Activated T-cell treated with anti-CD3 and anti-CD28 coated beads for 48 hours (primary cell): ENCODE results near the gene TBC1D22A.

Experiments
- DNase-seq: peaks from one replicate; pipeline ENCODE4 v3.0.0-alpha.2; 2020; ENCODE audit warnings: low read depth

TBC1D22A gene

GRCh38 chr22:47060718-47061117, 298.3 kb downstream of the TBC1D22A start:
- DNase-seq: no peak

- DNase-seq: no peak
Measured at GRCh38 chr22:47061226-47061625, 298.8 kb downstream of the TBC1D22A start.

GRCh38 chr22:47062126-47062525, 299.7 kb downstream of the TBC1D22A start:
- no peak for DNase-seq

GRCh38 chr22:47063071-47063509, 300.6 kb downstream of the TBC1D22A start:
- DNase-seq: no peak

GRCh38 chr22:47063606-47064005, 301.2 kb downstream of the TBC1D22A start:
- DNase-seq: no peak

GRCh38 chr22:47064016-47064415, 301.6 kb downstream of the TBC1D22A start:
- DNase-seq: no peak

GRCh38 chr22:47064416-47064815, 302.0 kb downstream of the TBC1D22A start:
- DNase-seq: no peak

- no peak for DNase-seq
Measured at GRCh38 chr22:47065756-47066615, 303.5 kb downstream of the TBC1D22A start.

- DNase-seq: no peak
Measured at GRCh38 chr22:47066616-47066905, 304.1 kb downstream of the TBC1D22A start.

GRCh38 chr22:47067321-47067890, 305.0 kb downstream of the TBC1D22A start:
- no peak for DNase-seq

- no peak for DNase-seq
Measured at GRCh38 chr22:47067911-47068625, 305.6 kb downstream of the TBC1D22A start.

GRCh38 chr22:47068626-47068996, 306.2 kb downstream of the TBC1D22A start:
- DNase-seq: no peak

- DNase-seq: no peak
Measured at GRCh38 chr22:47069270-47069669, 306.8 kb downstream of the TBC1D22A start.

- no peak for DNase-seq
Measured at GRCh38 chr22:47071078-47071806, 308.8 kb downstream of the TBC1D22A start.

- no peak for DNase-seq
Measured at GRCh38 chr22:47071807-47072641, 309.6 kb downstream of the TBC1D22A start.

- DNase-seq: no peak
Measured at GRCh38 chr22:47072642-47072967, 310.2 kb downstream of the TBC1D22A start.

- DNase-seq: no peak
Measured at GRCh38 chr22:47073075-47073474, 310.6 kb downstream of the TBC1D22A start.

GRCh38 chr22:47074105-47074504, 311.7 kb downstream of the TBC1D22A start:
- no peak for DNase-seq

GRCh38 chr22:47075568-47075967, 313.1 kb downstream of the TBC1D22A start:
- DNase-seq: no peak

GRCh38 chr22:47076758-47077157, 314.3 kb downstream of the TBC1D22A start:
- no peak for DNase-seq

GRCh38 chr22:47080100-47080499, 317.6 kb downstream of the TBC1D22A start:
- no peak for DNase-seq

- DNase-seq: no peak
Measured at GRCh38 chr22:47082505-47082904, 320.1 kb downstream of the TBC1D22A start.
